GM13976 (cell line): ENCODE data around the gene NDST4.

Experiments
- DNase-seq: peaks from one replicate; pipeline ENCODE4 v3.0.0; 2012; ENCODE audit warnings: low spot score
- CTCF ChIP-seq: IDR thresholded peaks from 2 replicates; pipeline ENCODE4 v1.5.1; 2012; ENCODE audit warnings: borderline replicate concordance, mild to moderate bottlenecking; ENCODE audit not compliant: insufficient read depth; ENCODE audit errors: extremely low read depth, missing control alignments, control extremely low read depth
- in situ Hi-C: fragments of 300-500 bp; cut with MboI; formaldehyde crosslinking; loops from one replicate; pipeline ENCODE4 v1.12.0; 2022; ENCODE audit warnings: low sequenced_read_pairs, mixed read lengths, inconsistent platforms; ENCODE audit not compliant: unreplicated experiment

The NDST4 gene

DNA sequence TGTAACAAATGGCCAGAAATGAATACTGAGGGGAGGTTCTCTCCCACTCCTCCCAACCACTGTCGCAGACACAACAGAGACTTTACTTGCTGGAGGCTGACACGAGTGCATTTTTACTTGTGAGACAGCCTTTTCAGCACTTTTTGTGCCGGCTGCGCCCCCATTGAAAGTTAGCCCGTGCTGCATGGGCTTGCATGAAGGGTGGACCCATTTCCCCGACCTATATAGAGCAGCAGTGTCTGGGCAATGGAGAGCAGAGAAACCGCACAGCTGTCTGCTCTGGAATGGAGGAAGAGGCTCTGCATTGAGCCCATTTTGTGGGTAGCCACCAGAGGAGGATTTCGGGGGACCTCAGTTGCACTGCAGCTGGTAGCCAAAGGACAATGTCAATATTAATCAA, 306.1 kb downstream of the NDST4 start:
- TF ChIP-seq CTCF = no peak
- in situ Hi-C loops = no loop called here
- DNase-seq = no peak

DNA sequence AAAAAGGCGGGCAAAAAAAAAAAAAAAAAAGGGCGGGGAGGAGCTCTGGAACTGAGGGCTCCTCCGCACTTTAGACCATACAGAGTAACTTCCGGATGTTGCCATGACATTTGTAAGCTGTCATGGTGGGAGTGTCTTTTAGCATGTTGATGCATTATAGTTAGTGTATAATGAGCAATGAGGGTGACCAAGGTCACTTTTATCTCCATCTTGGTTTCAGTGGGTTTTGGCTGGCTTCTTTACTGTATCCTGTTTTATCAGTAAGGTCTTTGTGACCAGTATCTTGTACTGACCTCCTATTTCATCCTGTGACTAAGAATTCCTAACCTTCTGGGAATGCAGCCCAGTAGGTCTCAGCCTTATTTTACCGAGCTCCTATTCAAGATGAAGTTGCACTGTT, 321.4 kb downstream of the NDST4 start:
- no peak for TF ChIP-seq CTCF
- in situ Hi-C loops = no loop called here
- no peak for DNase-seq

GRCh38 chr4:114785570-114785969, 327.9 kb downstream of the NDST4 start:
- in situ Hi-C loops = no loop called here
- no peak for TF ChIP-seq CTCF
- DNase-seq = no peak

DNA sequence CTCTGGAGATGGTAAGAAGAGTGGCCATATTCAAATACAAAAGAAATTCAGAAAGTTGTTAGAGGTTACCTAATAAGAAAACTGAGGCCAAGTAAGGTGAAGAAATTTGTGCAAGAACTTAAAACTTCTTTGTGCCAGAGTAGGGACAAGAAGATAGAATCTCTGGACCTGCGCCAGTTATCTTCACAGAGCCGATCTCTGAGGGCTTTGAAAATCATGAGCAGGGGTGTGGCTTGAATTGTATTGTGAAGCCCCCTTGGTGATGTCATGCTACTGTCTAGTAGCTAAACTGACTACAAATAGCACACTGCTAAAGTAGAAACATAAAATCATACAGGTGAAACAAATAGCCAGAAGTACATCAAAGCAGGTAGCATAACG, 330.2 kb downstream of the NDST4 start:
- no peak for DNase-seq
- TF ChIP-seq CTCF = no peak
- in situ Hi-C loops = no loop called here

- no peak for DNase-seq
- TF ChIP-seq CTCF = no peak
- in situ Hi-C loops = no loop called here
Measured at GRCh38 chr4:114782415-114783214, 330.8 kb downstream of the NDST4 start.

DNA sequence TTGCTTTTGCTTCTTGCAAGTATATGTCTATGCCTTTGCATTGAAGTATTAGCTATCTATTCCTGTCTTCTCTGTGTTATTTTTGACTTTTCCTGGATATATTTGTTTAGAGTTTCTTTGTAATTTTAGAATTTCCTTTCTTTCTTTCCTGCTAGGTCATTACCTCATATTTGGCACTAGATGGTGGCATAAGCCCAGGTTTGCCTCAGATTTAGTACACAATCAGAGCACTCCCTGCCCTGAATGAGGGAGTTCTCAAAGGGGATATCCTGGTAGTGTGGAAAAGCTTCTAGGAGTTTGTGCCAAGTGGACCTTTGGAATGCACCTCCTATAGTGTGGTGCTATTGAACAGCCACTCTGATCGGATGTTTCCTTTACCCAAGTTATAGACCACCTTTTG, 333.2 kb downstream of the NDST4 start:
- in situ Hi-C loops = no loop called here
- no peak for DNase-seq
- no peak for TF ChIP-seq CTCF
